NCI-H128 (cell line): Measurements from ENCODE around the gene DMXL2.
"Not testable (repeated sequence)": the region's sequence is repeated elsewhere in the genome, so short reads cannot be mapped to it uniquely, and the experiment has no call there.

Experiments
- DNase-seq: peaks from one replicate; lab custom pipeline; 2025; ENCODE audit not compliant: unreplicated experiment; lab: John Stamatoyannopoulos, UW

DMXL2 gene

DNA sequence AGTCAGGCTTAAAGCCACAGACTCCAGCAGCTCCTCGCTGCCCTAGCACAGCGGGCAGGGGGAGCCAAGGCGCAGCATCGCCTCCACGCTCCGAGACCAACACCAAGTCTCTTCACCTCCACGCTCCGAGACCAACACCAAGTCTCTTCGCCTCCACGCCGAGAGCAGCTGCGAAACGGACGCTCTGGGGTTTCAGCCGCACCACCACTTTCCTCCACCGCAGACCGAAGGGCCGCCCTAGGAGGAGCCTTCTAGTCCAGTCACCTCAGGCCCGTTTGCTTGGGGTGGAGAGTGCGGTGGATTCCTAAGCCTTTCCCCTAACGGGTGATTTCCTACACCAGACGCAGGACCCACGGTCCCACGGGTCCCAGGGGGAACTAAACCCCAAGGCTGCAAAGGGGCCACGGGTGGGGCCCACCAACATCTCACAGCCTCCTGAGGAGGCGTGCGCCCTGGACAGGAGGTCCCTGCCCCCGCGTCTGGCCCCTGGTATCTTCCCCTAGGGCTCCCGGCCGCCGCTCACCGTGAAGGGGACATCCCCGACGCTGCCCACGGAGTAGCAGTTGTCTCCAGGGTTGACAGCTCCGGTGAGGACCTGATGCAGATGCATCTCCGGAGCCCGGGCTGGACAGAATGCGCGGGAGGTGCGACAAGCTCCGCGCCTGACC is 501 bp downstream of the DMXL2 start:
- DNase-seq, result peak; percentile 26

- DNase-seq, result no peak
These were observed 1.3 kb downstream of the DMXL2 start for GRCh38 chr15:51621155-51621765.

- no peak for DNase-seq
These were observed 1.9 kb downstream of the DMXL2 start for GRCh38 chr15:51620641-51621040.

GRCh38 chr15:51620122-51620521 is 2.4 kb downstream of the DMXL2 start:
- no peak for DNase-seq

DNA sequence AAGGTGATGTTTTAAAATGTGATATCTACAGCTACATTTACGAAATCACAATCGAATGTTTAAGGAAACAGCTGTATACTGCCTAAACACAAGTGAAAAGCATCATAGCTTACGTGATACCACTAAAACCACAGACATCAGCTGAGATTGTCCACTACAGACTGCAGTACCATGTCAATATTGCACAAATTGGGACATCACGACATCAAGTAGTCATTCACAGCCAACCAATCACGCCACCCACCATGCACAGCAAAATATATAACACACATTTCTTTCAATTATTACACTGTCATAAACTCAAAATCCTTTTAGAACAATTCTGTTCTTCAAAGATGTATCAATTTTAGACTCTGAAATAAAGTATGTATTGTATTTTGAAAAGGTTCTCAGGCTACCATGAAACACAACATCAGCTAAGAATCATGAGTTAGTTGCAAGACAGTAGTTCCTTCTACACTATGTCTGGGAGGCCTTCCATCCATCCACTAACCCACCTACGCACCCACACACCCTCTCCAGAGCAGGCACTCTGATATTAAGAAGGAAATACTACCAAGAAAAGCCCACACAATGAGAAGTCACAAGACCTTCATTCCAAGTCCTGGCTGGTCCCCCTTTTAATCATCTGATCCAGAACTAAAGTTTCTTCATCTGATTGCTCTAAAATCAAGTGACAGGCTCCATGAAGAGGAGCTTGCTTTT is 3.1 kb downstream of the DMXL2 start:
- DNase-seq, result no peak

DNA sequence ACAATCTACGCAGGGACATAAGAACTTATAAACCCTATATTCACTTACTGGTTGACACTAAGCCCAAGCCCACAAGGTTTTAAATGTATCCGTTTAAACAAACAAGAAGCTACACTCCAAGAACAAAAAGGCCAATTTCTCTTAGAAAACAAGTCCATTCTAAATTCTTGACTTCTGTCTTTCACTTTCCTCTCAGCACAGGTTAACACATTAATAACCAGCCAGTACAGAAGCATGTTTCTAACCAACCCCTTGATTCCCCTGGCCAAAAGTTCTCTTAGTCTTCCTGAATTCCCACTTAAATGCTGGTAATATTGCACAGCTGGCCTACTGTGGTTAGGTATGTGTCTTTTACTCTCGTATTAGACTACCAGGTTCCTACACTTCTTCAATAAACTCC is 4.7 kb downstream of the DMXL2 start:
- no peak for DNase-seq

DNA sequence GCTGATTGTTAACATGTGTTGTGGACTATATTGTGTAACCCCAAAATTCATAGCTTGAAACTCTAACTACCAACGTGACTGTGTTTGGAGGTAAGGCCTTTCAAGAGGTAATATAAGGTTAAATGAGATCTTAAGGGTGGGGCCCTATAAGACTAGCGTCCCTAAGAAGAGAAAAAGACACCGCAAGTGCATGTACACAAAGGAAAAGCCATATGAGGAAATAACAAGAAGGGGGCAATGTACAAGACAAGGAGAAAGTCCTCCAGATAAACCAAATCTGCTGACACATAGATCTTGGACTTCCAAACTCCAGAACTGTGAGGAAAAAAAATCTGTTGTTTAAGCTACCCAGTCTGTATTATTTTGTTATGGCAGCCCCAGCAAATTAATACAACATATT is 8.6 kb downstream of the DMXL2 start:
- DNase-seq, result no peak

- DNase-seq, result not testable (repeated sequence)
These were observed 9.9 kb downstream of the DMXL2 start for GRCh38 chr15:51612669-51613068.

- not testable (repeated sequence) for DNase-seq
These were observed 19.1 kb downstream of the DMXL2 start for GRCh38 chr15:51603462-51603948.

- no peak for DNase-seq
These were observed 19.6 kb downstream of the DMXL2 start for GRCh38 chr15:51603002-51603401.

GRCh38 chr15:51602484-51602883 is 20.1 kb downstream of the DMXL2 start:
- no peak for DNase-seq

- DNase-seq, result no peak
These were observed 20.8 kb downstream of the DMXL2 start for GRCh38 chr15:51601801-51602200.

DNA sequence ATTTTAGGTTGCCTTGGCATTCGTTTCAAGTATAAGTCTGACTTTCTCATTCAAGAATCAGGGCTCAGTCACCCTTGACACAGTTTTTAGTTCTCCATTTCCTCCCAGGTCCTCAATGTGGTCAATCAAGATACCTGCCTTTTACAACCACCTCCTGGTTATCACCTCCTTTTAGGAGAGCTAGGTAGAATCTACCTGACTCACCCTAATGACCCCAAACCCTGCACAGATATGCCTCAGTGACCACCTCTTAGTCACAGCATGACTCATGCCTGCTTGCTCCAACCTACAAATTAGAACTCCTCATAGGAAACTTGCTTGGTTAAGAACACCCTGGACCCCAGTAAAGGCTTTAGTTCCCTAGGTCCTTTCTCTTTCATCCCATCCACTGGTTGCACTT is 22.5 kb downstream of the DMXL2 start:
- DNase-seq, result no peak

DNA sequence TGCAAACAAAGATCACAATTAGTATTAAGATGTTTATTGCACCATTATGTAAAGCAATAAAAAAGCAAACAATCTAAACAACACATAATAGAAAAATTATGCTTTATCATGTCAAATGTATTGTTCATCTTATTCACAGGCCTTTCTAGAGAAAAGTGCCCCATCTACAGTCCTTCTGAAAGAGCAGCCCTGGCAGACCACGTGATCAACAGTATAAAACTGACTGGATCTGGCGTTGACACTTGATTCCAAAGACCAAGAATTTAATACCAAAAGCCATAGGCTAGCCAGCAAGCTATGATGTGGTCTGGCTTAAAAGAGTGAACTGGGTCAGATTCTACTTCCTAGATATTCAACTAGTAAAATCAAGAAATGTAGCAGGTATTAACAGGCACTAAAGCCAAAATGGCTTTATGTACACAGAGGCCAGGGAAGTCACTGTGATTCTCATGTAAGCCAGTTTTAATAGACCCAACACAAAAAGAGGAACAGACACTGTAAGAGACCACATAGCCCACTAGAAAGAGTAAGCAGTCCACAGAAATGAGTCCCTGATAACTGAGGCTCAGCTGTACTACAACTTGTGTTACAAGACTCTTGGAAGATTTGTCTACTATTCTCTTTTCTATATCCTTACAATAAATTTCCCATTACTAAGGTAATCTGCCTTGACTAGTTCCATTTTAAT is 32.5 kb downstream of the DMXL2 start:
- no peak for DNase-seq

- no peak for DNase-seq
These were observed 33.6 kb downstream of the DMXL2 start for GRCh38 chr15:51588966-51589365.

DNA sequence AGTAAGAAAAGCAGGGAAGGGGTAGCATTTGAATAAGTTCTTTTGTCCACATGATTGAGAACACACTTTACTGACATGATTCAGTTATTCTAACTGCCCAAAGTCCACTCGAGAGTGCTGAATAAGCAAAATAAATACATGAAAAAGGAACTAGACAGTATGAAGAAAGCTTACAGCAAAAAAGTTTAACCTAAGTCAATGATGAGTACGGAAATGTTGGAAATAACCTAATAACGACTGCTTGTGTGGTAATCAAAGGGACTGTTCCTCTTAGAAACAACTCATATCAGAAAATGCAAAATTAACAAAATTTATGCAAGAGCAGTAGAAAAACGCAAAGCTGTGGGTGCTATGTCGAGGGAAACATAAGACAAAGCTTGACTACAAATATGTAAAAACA is 36.6 kb downstream of the DMXL2 start:
- no peak for DNase-seq

GRCh38 chr15:51580982-51581381 is 41.6 kb downstream of the DMXL2 start:
- no peak for DNase-seq

- DNase-seq, result no peak
These were observed 42.2 kb downstream of the DMXL2 start for GRCh38 chr15:51580385-51580784.

- DNase-seq, result no peak
These were observed 43.6 kb downstream of the DMXL2 start for GRCh38 chr15:51579012-51579411.

DNA sequence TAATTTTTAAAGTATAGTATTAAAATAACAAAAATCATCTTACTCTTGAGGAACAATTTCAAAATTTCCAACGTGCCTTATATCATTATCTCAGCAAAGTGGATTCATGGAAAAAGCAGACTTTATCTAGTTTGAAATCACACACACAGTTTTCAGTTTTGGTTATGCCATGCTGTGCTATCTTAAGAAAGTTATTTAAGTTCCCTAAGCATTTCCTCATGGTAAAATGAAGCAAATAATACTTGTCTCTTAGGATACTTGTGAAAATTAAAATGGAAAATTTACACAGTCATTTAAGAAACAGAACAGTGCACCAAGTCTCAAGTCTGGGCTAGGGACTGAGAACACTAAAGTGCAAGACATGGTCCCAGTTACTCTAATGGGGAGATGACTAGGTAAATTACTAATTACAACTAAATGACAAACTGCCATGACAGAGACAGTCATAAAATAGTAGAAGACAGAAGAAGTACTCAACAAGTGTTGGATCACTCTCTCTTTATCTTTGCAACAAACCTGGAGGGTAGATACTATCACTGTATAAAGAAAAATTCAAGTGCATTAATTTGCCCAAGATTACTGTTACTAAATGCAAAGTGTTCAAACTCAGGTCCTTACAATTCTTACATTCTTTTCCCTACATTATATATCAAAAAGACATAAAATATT is 44.8 kb downstream of the DMXL2 start:
- no peak for DNase-seq

DNA sequence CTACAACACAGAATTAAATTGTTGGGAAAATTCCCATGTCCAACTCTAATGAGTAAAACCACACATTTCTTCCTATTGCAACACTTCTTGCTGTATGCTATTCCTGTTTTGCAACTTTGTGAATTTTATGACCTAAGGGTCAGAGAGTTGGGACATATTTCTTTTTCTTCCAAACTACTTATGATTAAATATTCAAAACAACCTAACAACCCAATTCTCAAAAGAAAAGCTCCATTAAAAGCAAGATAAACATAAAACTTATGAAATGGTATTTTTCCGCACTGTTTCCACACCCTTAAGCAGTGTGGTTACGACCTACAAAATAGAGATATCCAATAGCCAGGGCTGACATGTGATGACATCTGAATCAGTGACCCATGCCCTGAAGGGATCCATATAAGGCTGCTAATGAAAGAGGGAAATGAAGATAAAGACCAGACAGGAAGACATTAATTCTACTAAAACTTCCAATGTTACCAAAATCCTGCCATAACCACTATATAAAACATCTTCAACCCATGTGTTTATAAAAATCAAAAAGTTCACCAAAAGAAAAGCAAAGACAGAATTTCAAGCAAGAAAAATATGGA is 45.6 kb downstream of the DMXL2 start:
- DNase-seq, result no peak
